Mesendoderm (in vitro differentiated cells): ENCODE data around the gene LRBA.
"Not testable (repeated sequence)": the region's sequence is repeated elsewhere in the genome, so short reads cannot be mapped to it uniquely, and the experiment has no call there.

Experiments
- DNase-seq: peaks from one replicate; pipeline ENCODE4 v3.0.0; 2013
- H2AK5ac ChIP-seq: 2 replicates; pipeline ENCODE4 v1.6.1; 2013; ENCODE audit warnings: low read length, inconsistent platforms
- H2BK120ac ChIP-seq: 2 replicates; pipeline ENCODE4 v1.6.1; 2013; ENCODE audit warnings: low read depth, mild to moderate bottlenecking, low read length, moderate library complexity, mixed read lengths
- H2BK15ac ChIP-seq: replicated peaks from 2 replicates; pipeline ENCODE4 v1.6.1; 2013; ENCODE audit warnings: low read depth, mild to moderate bottlenecking, moderate library complexity
- H2BK5ac ChIP-seq: 2 replicates; pipeline ENCODE4 v1.6.1; 2013; ENCODE audit warnings: low read length, inconsistent platforms
- H3K18ac ChIP-seq: 2 replicates; pipeline ENCODE4 v1.6.1; 2013; ENCODE audit warnings: mild to moderate bottlenecking, low read length, mixed read lengths
- H3K23ac ChIP-seq: one replicate; pipeline ENCODE4 v1.6.1; 2013; ENCODE audit warnings: low read length
- H3K27ac ChIP-seq: 2 replicates; pipeline ENCODE4 v1.5.1; 2013; ENCODE audit warnings: low read depth, mild to moderate bottlenecking, inconsistent platforms, low read length, moderate library complexity
- H3K27me3 ChIP-seq: 2 replicates; pipeline ENCODE4 v1.6.1; 2013; ENCODE audit warnings: low read length, control low read depth, mild to moderate bottlenecking, inconsistent platforms; ENCODE audit not compliant: insufficient read depth, poor library complexity
- H3K36me3 ChIP-seq: 2 replicates; pipeline ENCODE4 v1.6.1; 2013; ENCODE audit warnings: low read length, inconsistent platforms; ENCODE audit not compliant: control insufficient read depth, insufficient read depth
- H3K4ac ChIP-seq: one replicate; pipeline ENCODE4 v1.6.1; 2013; ENCODE audit warnings: low read depth, mild to moderate bottlenecking, low read length, moderate library complexity
- H3K4me1 ChIP-seq: 2 replicates; pipeline ENCODE4 v1.6.1; 2013; ENCODE audit warnings: low read depth, low read length, inconsistent platforms; ENCODE audit not compliant: control insufficient read depth
- H3K4me2 ChIP-seq: 2 replicates; pipeline ENCODE4 v1.6.1; 2013; ENCODE audit warnings: low read length
- H3K4me3 ChIP-seq: 2 replicates; pipeline ENCODE4 v1.5.1; 2013; ENCODE audit warnings: mild to moderate bottlenecking, low read length
- H3K56ac ChIP-seq: one replicate; pipeline ENCODE4 v1.6.1; 2013; ENCODE audit warnings: low read length
- H3K79me1 ChIP-seq: 2 replicates; pipeline ENCODE4 v1.6.1; 2013; ENCODE audit warnings: low read length, inconsistent platforms
- H3K79me2 ChIP-seq: 2 replicates; pipeline ENCODE4 v1.6.1; 2013; ENCODE audit warnings: mild to moderate bottlenecking, low read length; ENCODE audit not compliant: control insufficient read depth, insufficient read depth
- H3K9ac ChIP-seq: 2 replicates; pipeline ENCODE4 v1.6.1; 2013; ENCODE audit warnings: low read length, inconsistent platforms
- H4K5ac ChIP-seq: one replicate; pipeline ENCODE4 v1.6.1; 2013; ENCODE audit warnings: low read length
- H4K8ac ChIP-seq: one replicate; pipeline ENCODE4 v1.6.1; 2013; ENCODE audit warnings: low read depth, mild to moderate bottlenecking, control low read depth, low read length, moderate library complexity
- WGBS: extraction: QIAGEN DNeasy Blood & Tissue Kit; methylation state at CpG from one replicate; pipeline ENCODE4 v1.1.7; 2013; ENCODE audit warnings: low lambda C conversion rate, missing lambda C conversion rate; ENCODE audit not compliant: insufficient coverage; ENCODE audit errors: extremely low coverage; 5-methylcytosine and 5-hydroxymethylcytosine counted together

LRBA gene

DNA sequence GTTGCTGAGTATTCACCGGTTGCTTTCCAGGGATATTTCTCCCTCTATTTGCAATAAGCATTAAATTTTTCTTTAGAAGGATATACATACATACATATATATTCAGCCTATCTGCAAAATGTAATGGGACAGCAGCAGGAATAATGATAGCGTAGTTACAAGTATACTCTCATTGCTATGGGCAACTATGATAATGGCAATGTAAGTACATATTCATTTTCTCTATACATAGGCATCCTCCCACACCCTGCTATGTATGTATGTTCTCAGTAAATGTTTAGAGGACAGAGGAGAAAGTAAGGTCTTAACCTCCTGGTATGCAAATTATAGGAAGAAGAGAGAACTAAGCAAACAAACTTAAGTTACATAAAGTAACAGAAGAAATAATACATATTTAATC, 452.8 kb downstream of the LRBA start:
- H2BK5ac ChIP-seq = no peak overlapping the region
- H3K4me2 ChIP-seq = no peak overlapping the region
- no peak for DNase-seq
- H2BK120ac ChIP-seq = no peak overlapping the region
- H3K4ac ChIP-seq = no peak overlapping the region
- H3K56ac ChIP-seq = no peak overlapping the region
- no peak overlapping the region for H3K18ac ChIP-seq
- no peaks in the 10 kb centered on the region for H3K4me1 ChIP-seq
- no peak overlapping the region for H3K23ac ChIP-seq
- H3K79me2 ChIP-seq = no peaks in the 10 kb centered on the region
- H3K79me1 ChIP-seq = no peaks in the 10 kb centered on the region
- no CpG with 5 or more reads among the region's 2 CpGs for WGBS
- no peak overlapping the region for H2AK5ac ChIP-seq
- no peak overlapping the region for H4K8ac ChIP-seq
- no peak overlapping the region for H4K5ac ChIP-seq
- H3K27me3 ChIP-seq = no peaks in the 10 kb centered on the region
- no peak overlapping the region for H3K9ac ChIP-seq
- no peaks in the 10 kb centered on the region for H3K36me3 ChIP-seq
- H3K4me3 ChIP-seq = no peak overlapping the region
- H2BK15ac ChIP-seq = no peak overlapping the region
- H3K27ac ChIP-seq = no peak overlapping the region

DNA sequence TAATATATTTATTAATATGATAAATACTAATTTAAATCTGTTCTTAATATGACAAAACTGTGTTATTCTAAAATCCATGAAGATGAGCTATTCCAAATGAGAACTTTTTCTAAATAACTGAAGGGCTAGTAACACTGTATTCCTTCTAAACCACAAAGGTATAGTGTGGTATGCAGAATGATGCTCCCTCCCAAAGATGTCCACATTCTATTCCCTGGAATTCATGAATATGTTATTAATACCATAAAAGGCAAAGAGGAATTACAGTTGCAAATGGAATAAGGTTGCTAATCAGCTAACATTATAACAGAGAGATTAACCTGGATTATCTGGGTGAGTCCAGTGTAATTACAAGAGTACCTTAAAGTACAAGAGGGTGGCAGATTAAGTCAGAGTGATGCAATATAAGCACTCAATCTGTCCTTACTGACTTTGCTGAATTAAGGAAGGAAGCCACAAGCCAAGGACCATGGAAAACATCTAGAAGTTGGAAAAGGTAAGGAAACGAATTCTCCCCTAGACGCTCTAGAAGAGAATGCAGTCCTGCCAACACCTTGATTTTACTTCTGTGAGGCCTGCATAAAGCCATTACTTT, 453.8 kb downstream of the LRBA start:
- Histone ChIP-seq H2BK120ac (no peak overlapping the region), H3K79me2 (no peaks in the 10 kb centered on the region), H3K27ac (no peak overlapping the region), H3K4me1 (no peaks in the 10 kb centered on the region), H3K18ac (no peak overlapping the region), H3K27me3 (no peaks in the 10 kb centered on the region), H3K23ac (no peak overlapping the region), H2BK15ac (no peak overlapping the region), H3K9ac (no peak overlapping the region), H4K5ac (no peak overlapping the region), H2AK5ac (no peak overlapping the region), H2BK5ac (no peak overlapping the region), H3K4ac (no peak overlapping the region), H3K4me2 (no peak overlapping the region), H3K56ac (no peak overlapping the region), H3K36me3 (no peaks in the 10 kb centered on the region), H3K4me3 (no peak overlapping the region), H3K79me1 (no peaks in the 10 kb centered on the region), H4K8ac (no peak overlapping the region)
- DNase-seq = no peak
- no CpG with 5 or more reads among the region's 2 CpGs for WGBS

DNA sequence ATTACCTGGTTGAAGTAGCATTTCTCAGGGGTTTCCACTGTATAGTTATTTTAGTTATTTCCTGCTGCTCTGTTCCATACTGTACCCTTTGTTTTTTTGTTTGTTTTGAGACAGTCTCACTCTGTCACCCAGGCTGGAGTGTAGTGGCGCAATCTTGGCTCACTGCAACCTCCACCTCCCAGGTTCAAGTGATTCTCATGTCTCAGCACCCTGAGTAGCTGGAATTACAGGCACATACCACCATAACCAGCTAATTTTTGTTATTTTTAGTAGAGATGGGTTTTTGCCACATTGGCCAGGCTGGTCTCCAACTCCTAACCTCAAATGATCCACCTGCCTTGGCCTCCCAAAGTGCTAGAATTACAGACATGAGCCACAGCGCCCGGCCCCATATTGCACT, 457.3 kb downstream of the LRBA start:
- no CpG with 5 or more reads among the region's 3 CpGs for WGBS
- DNase-seq = not testable (repeated sequence)

DNA sequence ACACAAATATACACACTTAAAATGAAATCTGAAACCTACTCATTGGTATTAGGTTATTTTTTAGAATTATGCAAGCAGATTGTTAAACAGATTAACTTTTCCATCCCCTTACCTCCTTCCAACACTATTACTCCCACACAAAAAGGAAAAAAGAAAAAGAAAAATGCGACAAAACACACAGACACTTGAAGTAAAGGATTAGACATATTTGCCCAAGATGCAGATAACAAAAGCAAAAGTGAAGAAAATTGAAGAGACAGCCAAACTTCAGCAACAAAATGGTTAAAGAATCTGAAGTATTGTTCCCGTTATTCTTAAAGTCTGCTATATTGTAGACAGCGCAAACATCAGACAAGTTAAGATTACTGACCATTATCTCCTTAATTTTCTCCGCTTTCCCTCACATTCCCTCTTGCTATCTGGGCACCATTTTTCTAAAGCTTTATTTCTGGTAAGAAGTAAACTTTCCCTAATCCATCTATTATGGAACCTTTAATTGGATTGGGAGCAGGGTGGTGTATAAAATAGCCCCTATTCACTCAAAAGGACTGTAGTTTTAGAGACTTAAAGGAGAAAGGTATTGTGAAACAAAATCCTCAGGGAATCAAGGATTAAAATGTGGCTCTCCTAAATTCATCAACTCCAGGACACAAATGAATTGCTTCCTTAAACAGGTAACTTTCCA, 467.8 kb downstream of the LRBA start:
- H3K18ac ChIP-seq = no peak overlapping the region
- no peak overlapping the region for H3K56ac ChIP-seq
- no peaks in the 10 kb centered on the region for H3K4me1 ChIP-seq
- H3K4me3 ChIP-seq = no peak overlapping the region
- H3K36me3 ChIP-seq = no peaks in the 10 kb centered on the region
- no peak overlapping the region for H3K9ac ChIP-seq
- H4K5ac ChIP-seq = no peak overlapping the region
- H2BK120ac ChIP-seq = no peak overlapping the region
- H3K4me2 ChIP-seq = no peak overlapping the region
- DNase-seq = no peak
- H3K4ac ChIP-seq = no peak overlapping the region
- no peak overlapping the region for H2BK5ac ChIP-seq
- no peak overlapping the region for H3K23ac ChIP-seq
- no CpG with 5 or more reads among the region's 4 CpGs for WGBS
- H2AK5ac ChIP-seq = no peak overlapping the region
- H4K8ac ChIP-seq = no peak overlapping the region
- H3K79me1 ChIP-seq = no peaks in the 10 kb centered on the region
- H3K27ac ChIP-seq = no peak overlapping the region
- H2BK15ac ChIP-seq = no peak overlapping the region
- no peaks in the 10 kb centered on the region for H3K27me3 ChIP-seq
- no peaks in the 10 kb centered on the region for H3K79me2 ChIP-seq

More for the DNA sequence above, 457.3 kb downstream of the LRBA start:
- H3K27ac ChIP-seq, H3K4ac ChIP-seq, H2BK120ac ChIP-seq, H3K9ac ChIP-seq, H2BK5ac ChIP-seq, H3K79me1 ChIP-seq, H3K23ac ChIP-seq, H3K4me2 ChIP-seq, H3K18ac ChIP-seq, H3K56ac ChIP-seq, H3K27me3 ChIP-seq, H3K36me3 ChIP-seq, H3K4me1 ChIP-seq, H2AK5ac ChIP-seq, H4K5ac ChIP-seq, H3K79me2 ChIP-seq, H2BK15ac ChIP-seq, H4K8ac ChIP-seq, H3K4me3 ChIP-seq: not testable (repeated sequence)

DNA sequence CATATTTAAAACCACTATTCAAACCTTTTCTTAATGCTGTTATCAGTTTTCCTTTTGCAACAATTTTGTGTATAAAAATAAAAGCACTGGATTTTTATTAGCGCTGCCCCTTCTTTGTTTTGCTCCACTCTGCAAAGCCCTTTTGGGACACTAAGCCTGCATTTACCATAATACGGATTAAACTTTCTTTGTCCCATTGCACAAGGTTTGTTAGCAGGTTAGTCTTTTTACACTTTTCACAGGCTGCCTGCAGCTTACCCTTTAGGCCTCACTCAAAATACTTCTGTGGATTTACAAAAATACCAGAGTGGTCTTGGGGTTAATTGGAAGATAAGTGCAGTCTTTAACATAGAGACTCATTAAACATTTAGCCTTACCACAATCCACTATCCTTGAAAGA, 468.8 kb downstream of the LRBA start:
- no peak overlapping the region for H3K18ac ChIP-seq
- no peak overlapping the region for H2AK5ac ChIP-seq
- no peak overlapping the region for H2BK120ac ChIP-seq
- H2BK5ac ChIP-seq = no peak overlapping the region
- H4K5ac ChIP-seq = no peak overlapping the region
- H3K27me3 ChIP-seq = no peaks in the 10 kb centered on the region
- H3K56ac ChIP-seq = no peak overlapping the region
- no peak overlapping the region for H3K4ac ChIP-seq
- no peaks in the 10 kb centered on the region for H3K79me1 ChIP-seq
- no peak overlapping the region for H4K8ac ChIP-seq
- no peak overlapping the region for H3K4me3 ChIP-seq
- WGBS = no CpG with 5 or more reads among the region's 2 CpGs
- no peaks in the 10 kb centered on the region for H3K4me1 ChIP-seq
- no peak overlapping the region for H3K27ac ChIP-seq
- no peaks in the 10 kb centered on the region for H3K36me3 ChIP-seq
- no peak overlapping the region for H3K4me2 ChIP-seq
- H3K79me2 ChIP-seq = no peaks in the 10 kb centered on the region
- no peak overlapping the region for H3K23ac ChIP-seq
- DNase-seq = peak; percentile 27
- H2BK15ac ChIP-seq = no peak overlapping the region
- H3K9ac ChIP-seq = no peak overlapping the region

DNA sequence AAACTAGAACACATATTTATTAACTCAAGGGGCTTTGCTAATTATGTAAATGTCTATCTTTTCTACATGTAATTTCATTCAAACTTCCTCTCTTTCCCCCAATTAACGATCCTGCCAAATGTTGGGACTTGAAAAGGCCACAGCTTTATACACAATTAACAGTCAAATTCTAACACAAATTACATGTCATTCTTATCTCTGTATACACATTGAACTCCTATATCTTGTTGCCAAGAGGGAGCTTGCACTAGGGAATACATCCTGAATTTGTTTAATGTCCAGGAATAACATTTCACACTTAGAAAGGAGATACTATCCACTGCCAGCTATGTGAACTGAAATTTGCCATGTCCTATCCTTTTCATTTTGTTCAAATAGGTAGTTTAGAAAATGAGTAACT, 472.0 kb downstream of the LRBA start:
- H4K8ac ChIP-seq = no peak overlapping the region
- no CpG with 5 or more reads among the region's 1 CpG for WGBS
- H2BK5ac ChIP-seq = no peak overlapping the region
- no peak overlapping the region for H3K18ac ChIP-seq
- no peaks in the 10 kb centered on the region for H3K36me3 ChIP-seq
- H3K27ac ChIP-seq = no peak overlapping the region
- H3K23ac ChIP-seq = no peak overlapping the region
- H3K4me3 ChIP-seq = no peak overlapping the region
- H2AK5ac ChIP-seq = no peak overlapping the region
- no peak for DNase-seq
- no peak overlapping the region for H3K56ac ChIP-seq
- H3K79me2 ChIP-seq = no peaks in the 10 kb centered on the region
- H3K9ac ChIP-seq = no peak overlapping the region
- H3K4me1 ChIP-seq = no peaks in the 10 kb centered on the region
- no peak overlapping the region for H3K4ac ChIP-seq
- H2BK120ac ChIP-seq = no peak overlapping the region
- H3K4me2 ChIP-seq = no peak overlapping the region
- no peak overlapping the region for H2BK15ac ChIP-seq
- H4K5ac ChIP-seq = no peak overlapping the region
- H3K79me1 ChIP-seq = no peaks in the 10 kb centered on the region
- H3K27me3 ChIP-seq = no peaks in the 10 kb centered on the region
